CD4-positive, alpha-beta memory T cell (primary cell): ENCODE results near the gene PALLD. TPM values are rescaled to one million over a fixed set of nuclear protein-coding genes. Genes with fewer than 3 reads are reported as not detected.

Source experiments
- CTCF ChIA-PET: fragments of 350-600 bp; sonication (Branson Sonifier 250); formaldehyde crosslinking; loops from one replicate; lab custom pipeline; 2021; ENCODE audit warnings: inconsistent platforms; ENCODE audit not compliant: partially characterized antibody; lab: Charles Lee
- POLR2A ChIA-PET: fragments of 350-600 bp; sonication (Branson Sonifier 250); formaldehyde crosslinking; loops from one replicate; lab custom pipeline; 2021; ENCODE audit not compliant: partially characterized antibody; lab: Charles Lee
- DNase-seq, 5 donors: peaks; one replicate each; pipeline versions ENCODE4 v3.0.0 to v3.0.0-alpha.2; 2020 to 2022; ENCODE audit warnings: mixed read lengths in 1 of 5
- H3K27ac ChIP-seq: one replicate; pipeline ENCODE4 v1.7.0; 2013; ENCODE audit warnings: low read depth, low read length
- H3K27me3 ChIP-seq: 2 replicates; pipeline ENCODE4 v1.7.0; 2013; ENCODE audit warnings: mild to moderate bottlenecking, low read length, moderate library complexity; ENCODE audit not compliant: insufficient read depth
- H3K36me3 ChIP-seq: 2 replicates; pipeline ENCODE4 v1.7.0; 2013; ENCODE audit warnings: mild to moderate bottlenecking, low read length, moderate library complexity; ENCODE audit not compliant: insufficient read depth
- H3K4me1 ChIP-seq: 2 replicates; pipeline ENCODE4 v1.7.0; 2013; ENCODE audit warnings: mild to moderate bottlenecking, low read length, moderate library complexity; ENCODE audit not compliant: insufficient read depth
- H3K4me3 ChIP-seq, 2 donors: one replicate each; pipeline ENCODE4 v1.7.0; 2013; ENCODE audit warnings: low read length in 2 of 2, mild to moderate bottlenecking in 1 of 2
- H3K9me3 ChIP-seq, 2 donors: one replicate each; pipeline ENCODE4 v1.7.0; 2013; ENCODE audit warnings: low read length in 2 of 2, control low read depth in 1 of 2; ENCODE audit not compliant: control insufficient read depth in 1 of 2
- H3K27ac Mint-ChIP-seq, 7 donors: one replicate each; pipeline ENCODE4 v1.8.0; 2020 to 2021; ENCODE audit warnings: mixed read lengths in 7 of 7, mild to moderate bottlenecking in 6 of 7, inconsistent platforms in 3 of 7, moderate library complexity in 3 of 7
- H3K27me3 Mint-ChIP-seq, 2 donors: one replicate each; pipeline ENCODE4 v1.8.0; 2020 to 2021; ENCODE audit warnings: mixed read lengths in 2 of 2
- H3K36me3 Mint-ChIP-seq, 2 donors: one replicate each; pipeline ENCODE4 v1.8.0; 2020 to 2021; ENCODE audit warnings: mixed read lengths in 2 of 2, inconsistent platforms in 1 of 2, mild to moderate bottlenecking in 1 of 2
- H3K4me1 Mint-ChIP-seq, 4 donors: one replicate each; pipeline ENCODE4 v1.8.0; 2020 to 2021; ENCODE audit warnings: mixed read lengths in 4 of 4, mild to moderate bottlenecking in 1 of 4
- H3K4me3 Mint-ChIP-seq, 8 donors: one replicate each; pipeline ENCODE4 v1.8.0; 2020 to 2021; ENCODE audit warnings: mixed read lengths in 8 of 8, mild to moderate bottlenecking in 7 of 8, moderate library complexity in 6 of 8, inconsistent platforms in 3 of 8
- H3K9me3 Mint-ChIP-seq, 8 donors: one replicate each; pipeline ENCODE4 v1.8.0; 2020 to 2021; ENCODE audit warnings: mixed read lengths in 8 of 8, mild to moderate bottlenecking in 5 of 8, inconsistent platforms in 3 of 8, moderate library complexity in 1 of 8
- intact Hi-C: fragments of 100-400 bp; cut with micrococcal nuclease; formaldehyde crosslinking; loops from one replicate; pipeline ENCODE4 v1.15.1; 2023
- polyA plus RNA-seq, 2 donors: library from polyadenylated mRNA; unstranded; fragments of 300-500 nt; fragmentation: Illumina TruSeq; gene quantifications; one replicate each; pipeline ENCODE4 v1.2.3, GENCODE V29; 2021
- total RNA-seq, 2 experiments: library from RNA; stranded (reverse); gene quantifications; one replicate each; pipeline ENCODE4 v1.2.3, GENCODE V29; 2021

The PALLD gene
- total and polyA plus RNA-seq, 4 experiments from 2014 or later: 0.55 to 1.4 (median 1.0) TPM; not detected in 1

- no peak for DNase-seq
- Mint-ChIP-seq H3K4me3 (no peak overlapping the region), H3K4me1 (peaks cover 0 to 2% (median 0%) of the 10 kb centered on the region in 4 donors), H3K36me3 (no peaks in the 10 kb centered on the region), H3K9me3 (no peaks in the 10 kb centered on the region), H3K27me3 (peaks cover 20 to 26% of the 10 kb centered on the region in 2 donors), H3K27ac (no peak overlapping the region)
- ChIA-PET CTCF (interaction anchor here (2.8 kb wide), 1 partner anchor 8 kb away, joined by 9 read pairs; no protein-coding TSS in a partner anchor), POLR2A (no interaction called here)
- H3K36me3 ChIP-seq: no peaks in the 10 kb centered on the region
- no peak overlapping the region for H3K27ac ChIP-seq
- H3K4me3 ChIP-seq: no peak overlapping the region
- H3K27me3 ChIP-seq: no peaks in the 10 kb centered on the region
- intact Hi-C loops: no loop called here
- H3K9me3 ChIP-seq: no peaks in the 10 kb centered on the region
- no peaks in the 10 kb centered on the region for H3K4me1 ChIP-seq
Observed at GRCh38 chr4:168839758-168840391, 343.0 kb downstream of the PALLD start.

GRCh38 chr4:168840392-168840763, 343.5 kb downstream of the PALLD start:
- Histone ChIP-seq H3K4me1 (no peaks in the 10 kb centered on the region), H3K4me3 (no peak overlapping the region), H3K27me3 (no peaks in the 10 kb centered on the region), H3K27ac (no peak overlapping the region), H3K36me3 (no peaks in the 10 kb centered on the region), H3K9me3 (no peaks in the 10 kb centered on the region)
- POLR2A ChIA-PET: no interaction called here
- no peak for DNase-seq
- CTCF ChIA-PET: interaction anchor here (2.8 kb wide), 1 partner anchor 9 kb away, joined by 9 read pairs; no protein-coding TSS in a partner anchor
- peaks cover 16 to 26% of the 10 kb centered on the region in 2 donors for H3K27me3 Mint-ChIP-seq
- H3K36me3 Mint-ChIP-seq: no peaks in the 10 kb centered on the region
- intact Hi-C loops: no loop called here
- H3K4me3 Mint-ChIP-seq: no peak overlapping the region
- H3K27ac Mint-ChIP-seq: no peak overlapping the region
- H3K4me1 Mint-ChIP-seq: peaks cover 0 to 2% (median 0%) of the 10 kb centered on the region in 4 donors
- H3K9me3 Mint-ChIP-seq: no peaks in the 10 kb centered on the region

- no peaks in the 10 kb centered on the region for H3K27me3 ChIP-seq
- POLR2A ChIA-PET: interaction anchor here (1.0 kb wide), 1 partner anchor 10 kb away, joined by 3 read pairs; no protein-coding TSS in a partner anchor
- no peaks in the 10 kb centered on the region for H3K9me3 ChIP-seq
- Mint-ChIP-seq H3K4me3 (no peak overlapping the region), H3K36me3 (no peaks in the 10 kb centered on the region), H3K27ac (no peak overlapping the region), H3K9me3 (no peaks in the 10 kb centered on the region), H3K27me3 (peaks cover 11 to 22% of the 10 kb centered on the region in 2 donors), H3K4me1 (peaks cover 0 to 2% (median 0%) of the 10 kb centered on the region in 4 donors)
- H3K36me3 ChIP-seq: no peaks in the 10 kb centered on the region
- no peak overlapping the region for H3K27ac ChIP-seq
- no peak for DNase-seq
- CTCF ChIA-PET: interaction anchor here (2.8 kb wide), 1 partner anchor 10 kb away, joined by 9 read pairs; no protein-coding TSS in a partner anchor
- no peak overlapping the region for H3K4me3 ChIP-seq
- no peaks in the 10 kb centered on the region for H3K4me1 ChIP-seq
- intact Hi-C loops: no loop called here
Observed at GRCh38 chr4:168841000-168841671, 344.3 kb downstream of the PALLD start.

- Histone ChIP-seq H3K36me3 (no peaks in the 10 kb centered on the region), H3K27ac (no peak overlapping the region), H3K4me1 (no peaks in the 10 kb centered on the region), H3K4me3 (no peak overlapping the region), H3K9me3 (no peaks in the 10 kb centered on the region), H3K27me3 (no peaks in the 10 kb centered on the region)
- H3K27me3 Mint-ChIP-seq: peaks cover 11 to 22% of the 10 kb centered on the region in 2 donors
- H3K9me3 Mint-ChIP-seq: no peaks in the 10 kb centered on the region
- no peak overlapping the region for H3K4me3 Mint-ChIP-seq
- intact Hi-C loops: no loop called here
- CTCF ChIA-PET: interaction anchor here (2.8 kb wide), 1 partner anchor 10 kb away, joined by 9 read pairs; no protein-coding TSS in a partner anchor
- H3K27ac Mint-ChIP-seq: no peak overlapping the region
- DNase-seq: no peak
- POLR2A ChIA-PET: interaction anchor here (1.0 kb wide), 1 partner anchor 10 kb away, joined by 3 read pairs; no protein-coding TSS in a partner anchor
- H3K4me1 Mint-ChIP-seq: peaks cover 0 to 2% (median 0%) of the 10 kb centered on the region in 4 donors
- H3K36me3 Mint-ChIP-seq: no peaks in the 10 kb centered on the region
Observed at GRCh38 chr4:168841672-168842019, 344.8 kb downstream of the PALLD start.

- peaks cover 0 to 2% (median 0%) of the 10 kb centered on the region in 4 donors for H3K4me1 Mint-ChIP-seq
- H3K4me3 Mint-ChIP-seq: no peak overlapping the region
- Histone ChIP-seq H3K36me3 (no peaks in the 10 kb centered on the region), H3K4me3 (no peak overlapping the region), H3K9me3 (no peaks in the 10 kb centered on the region), H3K4me1 (no peaks in the 10 kb centered on the region), H3K27me3 (no peaks in the 10 kb centered on the region), H3K27ac (no peak overlapping the region)
- ChIA-PET POLR2A (no interaction called here), CTCF (interaction anchor here (2.8 kb wide), 1 partner anchor 11 kb away, joined by 9 read pairs; no protein-coding TSS in a partner anchor)
- no peak for DNase-seq
- no peaks in the 10 kb centered on the region for H3K36me3 Mint-ChIP-seq
- intact Hi-C loops: no loop called here
- peaks cover 11 to 22% of the 10 kb centered on the region in 2 donors for H3K27me3 Mint-ChIP-seq
- no peak overlapping the region for H3K27ac Mint-ChIP-seq
- no peaks in the 10 kb centered on the region for H3K9me3 Mint-ChIP-seq
Observed at GRCh38 chr4:168842186-168842585, 345.3 kb downstream of the PALLD start.

GRCh38 chr4:168843635-168844034, 346.8 kb downstream of the PALLD start:
- Mint-ChIP-seq H3K27me3 (peaks cover 11 to 16% of the 10 kb centered on the region in 2 donors), H3K9me3 (no peaks in the 10 kb centered on the region), H3K4me1 (peaks cover 0 to 3% (median 2%) of the 10 kb centered on the region in 4 donors), H3K4me3 (no peak overlapping the region), H3K27ac (no peak overlapping the region), H3K36me3 (no peaks in the 10 kb centered on the region)
- Histone ChIP-seq H3K4me1 (no peaks in the 10 kb centered on the region), H3K9me3 (no peaks in the 10 kb centered on the region), H3K27ac (no peak overlapping the region), H3K27me3 (no peaks in the 10 kb centered on the region), H3K4me3 (no peak overlapping the region), H3K36me3 (no peaks in the 10 kb centered on the region)
- intact Hi-C loops: no loop called here
- CTCF ChIA-PET: no interaction called here
- no peak for DNase-seq
- POLR2A ChIA-PET: no interaction called here

GRCh38 chr4:168844353-168845049, 347.6 kb downstream of the PALLD start:
- CTCF ChIA-PET: no interaction called here
- H3K36me3 Mint-ChIP-seq: no peaks in the 10 kb centered on the region

More at GRCh38 chr4:168844353-168845049, 347.6 kb downstream of the PALLD start:
- H3K36me3 ChIP-seq: no peaks in the 10 kb centered on the region
- Mint-ChIP-seq H3K4me1 (peaks cover 0 to 5% (median 2%) of the 10 kb centered on the region in 4 donors), H3K9me3 (no peaks in the 10 kb centered on the region), H3K27ac (no peak overlapping the region), H3K4me3 (no peak overlapping the region), H3K27me3 (peaks cover 11 to 13% of the 10 kb centered on the region in 2 donors)
- H3K27ac ChIP-seq: no peak overlapping the region
- no peaks in the 10 kb centered on the region for H3K9me3 ChIP-seq
- H3K4me3 ChIP-seq: no peak overlapping the region
- intact Hi-C loops: no loop called here
- POLR2A ChIA-PET: no interaction called here
- no peaks in the 10 kb centered on the region for H3K27me3 ChIP-seq
- no peak for DNase-seq
- H3K4me1 ChIP-seq: no peaks in the 10 kb centered on the region
